Measurements from ENCODE around the gene HERPUD1. TPM values are rescaled to one million over a fixed set of nuclear protein-coding genes. Genes with fewer than 3 reads are reported as not detected.

Gene HERPUD1
- total and polyA plus RNA-seq, 2 of the 8 experiments (the other 6 are each of a cell fraction or from before 2014, with no cell fraction given), result 23.3 to 34.7 TPM

DNA sequence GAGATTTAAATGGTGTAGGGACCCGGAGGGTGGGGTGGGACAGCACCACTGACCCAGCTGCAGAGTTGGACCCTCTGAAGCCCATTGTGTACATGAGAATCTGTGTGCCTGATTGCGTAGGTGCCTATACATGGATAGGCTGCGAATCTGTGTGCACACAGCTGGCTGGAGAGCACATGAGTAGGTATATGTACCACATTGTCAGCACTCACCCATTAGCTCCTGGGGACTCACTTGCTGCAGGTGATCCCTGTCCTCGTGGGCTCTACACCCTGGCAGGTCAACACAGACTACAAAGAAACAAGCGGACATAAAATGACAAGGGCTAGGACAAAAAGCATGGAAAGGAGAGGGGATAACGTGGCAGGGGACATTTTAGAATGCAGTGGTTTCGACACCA lies 18.5 kb downstream of the HERPUD1 start (continued):
- no peak for TF ChIP-seq ATF2 (IDR thresholded peaks at IDR 0.05; ENCODE audit: low read length)
- TF ChIP-seq JUND (IDR thresholded peaks at IDR 0.05; ENCODE audit: low read length), result no peak
- TF ChIP-seq GTF2F1 (IDR thresholded peaks at IDR 0.05; ENCODE audit: borderline replicate concordance, low read depth, low read length), result no peak
- no peak for TF ChIP-seq BACH1 (IDR thresholded peaks at IDR 0.05; ENCODE audit: low read length)
- TF ChIP-seq SP1 (IDR thresholded peaks at IDR 0.05; ENCODE audit: low read depth, low read length), result no peak
